ENCODE data around the gene FAM3C. TPM values are rescaled to one million over a fixed set of nuclear protein-coding genes. Genes with fewer than 3 reads are reported as not detected.

Gene FAM3C
- polyA plus RNA-seq, 4 donors, result 98.0 to 217 (median 156) TPM

GRCh38 chr7:121302214-121302745 lies 93.8 kb downstream of the FAM3C start:
- 79 to 89% (median 86%) methylated on average over 8 of the region's 8 CpGs for WGBS, 3 donors
- Histone ChIP-seq H3K9me3 (ENCODE audit: control insufficient read depth in 2 of 2, insufficient read depth in 1 of 2, low read depth in 1 of 2, low read length in 1 of 2) (no peaks in the 10 kb centered on the region), H3K36me3 (ENCODE audit: control insufficient read depth in 3 of 3, insufficient read depth in 2 of 3, low read depth in 1 of 3, low read length in 3 of 3) (no peaks in the 10 kb centered on the region), H3K4me3 (ENCODE audit: low read depth in 1 of 3, low read length in 3 of 3) (no peak overlapping the region), H3K27me3 (ENCODE audit: control insufficient read depth in 3 of 3, insufficient read depth in 3 of 3, low read length in 3 of 3) (peaks cover 0 to 1% (median 0%) of the 10 kb centered on the region in 3 donors), H3K4me1 (ENCODE audit: control insufficient read depth in 3 of 3, insufficient read depth in 2 of 3, low read depth in 1 of 3, low read length in 2 of 3) (no peaks in the 10 kb centered on the region), H3K27ac (ENCODE audit: low read depth in 1 of 3, low read length in 2 of 3) (no peak overlapping the region)
- FAIRE-seq (no peak), DNase-seq (no peak)

GRCh38 chr7:121301446-121302213 lies 94.5 kb downstream of the FAM3C start:
- Histone ChIP-seq H3K27ac (ENCODE audit: low read depth in 1 of 3, low read length in 2 of 3) (no peak overlapping the region), H3K9me3 (ENCODE audit: control insufficient read depth in 2 of 2, insufficient read depth in 1 of 2, low read depth in 1 of 2, low read length in 1 of 2) (no peaks in the 10 kb centered on the region), H3K27me3 (ENCODE audit: control insufficient read depth in 3 of 3, insufficient read depth in 3 of 3, low read length in 3 of 3) (peaks cover 0 to 1% (median 0%) of the 10 kb centered on the region in 3 donors), H3K4me3 (ENCODE audit: low read depth in 1 of 3, low read length in 3 of 3) (no peak overlapping the region), H3K36me3 (ENCODE audit: control insufficient read depth in 3 of 3, insufficient read depth in 2 of 3, low read depth in 1 of 3, low read length in 3 of 3) (no peaks in the 10 kb centered on the region), H3K4me1 (ENCODE audit: control insufficient read depth in 3 of 3, insufficient read depth in 2 of 3, low read depth in 1 of 3, low read length in 2 of 3) (no peaks in the 10 kb centered on the region)
- WGBS, 3 donors, result 77 to 78% (median 77%) methylated on average over 9 of the region's 9 CpGs
- DNase-seq (no peak), FAIRE-seq (no peak)

- Histone ChIP-seq H3K27ac (ENCODE audit: low read depth in 1 of 3, low read length in 2 of 3) (no peak overlapping the region), H3K4me1 (ENCODE audit: control insufficient read depth in 3 of 3, insufficient read depth in 2 of 3, low read depth in 1 of 3, low read length in 2 of 3) (no peaks in the 10 kb centered on the region), H3K9me3 (ENCODE audit: control insufficient read depth in 2 of 2, insufficient read depth in 1 of 2, low read depth in 1 of 2, low read length in 1 of 2) (no peaks in the 10 kb centered on the region), H3K27me3 (ENCODE audit: control insufficient read depth in 3 of 3, insufficient read depth in 3 of 3, low read length in 3 of 3) (peaks cover 0 to 1% (median 0%) of the 10 kb centered on the region in 3 donors), H3K4me3 (ENCODE audit: low read depth in 1 of 3, low read length in 3 of 3) (no peak overlapping the region), H3K36me3 (ENCODE audit: control insufficient read depth in 3 of 3, insufficient read depth in 2 of 3, low read depth in 1 of 3, low read length in 3 of 3) (no peaks in the 10 kb centered on the region)
- FAIRE-seq (no peak), DNase-seq (no peak)
- WGBS, 3 donors, result 88 to 92% (median 89%) methylated on average over 2 of the region's 2 CpGs
Observed at GRCh38 chr7:121300685-121301420, 95.3 kb downstream of the FAM3C start.

Other genes starting within 250 kb of the FAM3C start
- gene WNT16, start 67.3 kb downstream of the FAM3C start, polyA plus RNA-seq, result under 1 TPM in 2 of 4 donors, not detected in 2; 0.10 to 0.30 TPM

Data from small intestine (tissue), 7 donors.